Left ventricle myocardium inferior (tissue), 1 donor: Measurements from ENCODE around the gene INPP4B. TPM values are rescaled to one million over a fixed set of nuclear protein-coding genes. Genes with fewer than 3 reads are reported as not detected.

Experiments
- DNase-seq: peaks from one replicate; pipeline ENCODE4 v3.0.0-alpha.2; 2020
- H3K27ac ChIP-seq: fragments of 200-600 bp; replicated peaks from 2 replicates; pipeline ENCODE4 v1.8.0; 2021
- H3K27me3 ChIP-seq: fragments of 200-600 bp; 2 replicates; pipeline ENCODE4 v1.8.0; 2021; ENCODE audit warnings: low read depth
- H3K36me3 ChIP-seq: fragments of 200-600 bp; 2 replicates; pipeline ENCODE4 v1.8.0; 2021
- H3K4me1 ChIP-seq: fragments of 200-600 bp; 2 replicates; pipeline ENCODE4 v1.8.0; 2021
- H3K4me3 ChIP-seq: fragments of 200-600 bp; 2 replicates; pipeline ENCODE4 v1.8.0; 2021; ENCODE audit warnings: mild to moderate bottlenecking, moderate library complexity
- H3K9me3 ChIP-seq: fragments of 200-600 bp; replicated peaks from 2 replicates; pipeline ENCODE4 v1.8.0; 2021
- intact Hi-C: fragments of 100-400 bp; cut with micrococcal nuclease; formaldehyde crosslinking; loops from one replicate; pipeline ENCODE4 v1.11.0; 2022
- total RNA-seq: library from RNA; stranded (reverse); fragmentation: NEBNext Ultra II Directional; extraction: Animal tissue kit (Norgen Biotek cat#: 25700); gene quantifications from one replicate; pipeline ENCODE4 v1.2.1, GENCODE V29; 2021
- TF ChIP-seq, protein P1 (sequence below): fragments of 200-600 bp; IDR thresholded peaks from 2 replicates; pipeline ENCODE4 v1.8.0; 2021; ENCODE audit warnings: antibody characterized with exemption, mild to moderate bottlenecking, borderline replicate concordance
- donor health status: DM: no; HTN: yes; CAD: no; lungs with severe emphysema.

The INPP4B gene
- total RNA-seq, 1 donor from 2014 or later: 61.1 TPM

DNA sequence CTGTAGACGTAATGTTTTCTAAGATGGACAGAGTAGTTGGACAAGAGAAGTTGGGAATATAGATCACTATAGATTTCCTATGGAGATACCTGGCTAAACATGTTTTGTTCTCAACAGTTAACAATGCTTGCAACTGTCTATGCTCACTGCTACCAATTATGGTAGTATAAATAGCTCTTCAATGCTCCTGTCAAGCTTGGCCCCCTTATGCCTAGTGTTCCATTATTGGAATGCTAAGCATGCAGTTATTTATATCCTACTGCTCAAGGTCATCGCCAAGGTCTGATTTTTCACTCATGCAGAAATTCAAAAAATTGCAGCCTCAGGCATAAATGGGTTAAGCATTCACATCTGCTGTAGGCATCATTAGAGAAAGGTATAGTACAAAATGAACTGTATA lies 690.8 kb downstream of the INPP4B start:
- Histone ChIP-seq H3K27me3 (no peaks in the 10 kb centered on the region), H3K36me3 (no peaks in the 10 kb centered on the region), H3K4me1 (peaks cover 19% of the 10 kb centered on the region), H3K9me3 (no peaks in the 10 kb centered on the region), H3K4me3 (no peak overlapping the region), H3K27ac (peak overlapping the region; percentile 37)
- DNase-seq: no peak
- intact Hi-C loops: no loop called here
- TF ChIP-seq, protein P1, sequence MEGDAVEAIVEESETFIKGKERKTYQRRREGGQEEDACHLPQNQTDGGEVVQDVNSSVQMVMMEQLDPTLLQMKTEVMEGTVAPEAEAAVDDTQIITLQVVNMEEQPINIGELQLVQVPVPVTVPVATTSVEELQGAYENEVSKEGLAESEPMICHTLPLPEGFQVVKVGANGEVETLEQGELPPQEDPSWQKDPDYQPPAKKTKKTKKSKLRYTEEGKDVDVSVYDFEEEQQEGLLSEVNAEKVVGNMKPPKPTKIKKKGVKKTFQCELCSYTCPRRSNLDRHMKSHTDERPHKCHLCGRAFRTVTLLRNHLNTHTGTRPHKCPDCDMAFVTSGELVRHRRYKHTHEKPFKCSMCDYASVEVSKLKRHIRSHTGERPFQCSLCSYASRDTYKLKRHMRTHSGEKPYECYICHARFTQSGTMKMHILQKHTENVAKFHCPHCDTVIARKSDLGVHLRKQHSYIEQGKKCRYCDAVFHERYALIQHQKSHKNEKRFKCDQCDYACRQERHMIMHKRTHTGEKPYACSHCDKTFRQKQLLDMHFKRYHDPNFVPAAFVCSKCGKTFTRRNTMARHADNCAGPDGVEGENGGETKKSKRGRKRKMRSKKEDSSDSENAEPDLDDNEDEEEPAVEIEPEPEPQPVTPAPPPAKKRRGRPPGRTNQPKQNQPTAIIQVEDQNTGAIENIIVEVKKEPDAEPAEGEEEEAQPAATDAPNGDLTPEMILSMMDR: no peak

DNA sequence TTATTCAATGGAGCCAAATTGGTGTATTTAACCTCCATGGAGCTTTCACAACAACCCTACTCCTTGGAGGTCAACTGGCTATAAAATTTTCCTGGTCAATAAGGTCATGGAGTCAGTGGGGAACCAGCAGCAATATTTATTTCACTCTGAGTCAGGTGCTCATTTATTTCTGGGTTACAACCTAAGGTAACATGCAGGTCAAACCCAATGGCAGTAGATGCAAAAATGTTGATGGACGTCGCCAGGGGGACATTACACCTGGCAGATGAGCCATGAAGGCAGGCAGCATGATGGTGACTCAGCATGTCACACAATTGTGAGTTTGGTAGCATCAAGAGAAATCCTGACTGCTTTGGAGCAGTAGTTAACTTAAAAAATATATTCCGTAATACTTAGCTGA lies 695.6 kb downstream of the INPP4B start:
- no peaks in the 10 kb centered on the region for H3K27me3 ChIP-seq
- H3K9me3 ChIP-seq: no peaks in the 10 kb centered on the region
- H3K4me1 ChIP-seq: peaks cover 8% of the 10 kb centered on the region
- no peak overlapping the region for H3K27ac ChIP-seq
- intact Hi-C loops: no loop called here
- DNase-seq: no peak
- H3K4me3 ChIP-seq: no peak overlapping the region
- TF ChIP-seq, protein P1: no peak
- peaks cover under 1% of the 10 kb centered on the region for H3K36me3 ChIP-seq

DNA sequence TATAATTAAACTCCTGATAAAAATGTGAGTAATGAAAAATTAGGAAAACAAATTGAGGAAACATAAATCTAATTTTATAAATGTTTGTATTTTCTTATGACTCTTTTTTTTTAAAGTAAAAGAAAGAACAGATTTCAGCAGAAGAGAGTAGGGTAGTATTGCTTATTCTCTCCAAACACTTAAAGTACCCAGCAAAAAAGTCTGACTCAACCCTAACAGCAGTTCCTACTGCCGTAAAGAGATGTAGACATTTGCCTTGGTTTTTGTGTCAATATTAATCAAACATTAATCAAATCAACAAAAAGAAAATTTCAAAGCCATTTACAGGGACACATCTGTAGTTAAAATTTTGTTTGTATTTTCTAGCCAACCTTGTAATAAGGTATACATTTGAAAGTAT lies 701.3 kb downstream of the INPP4B start:
- intact Hi-C loops: no loop called here
- Histone ChIP-seq H3K27me3 (no peaks in the 10 kb centered on the region), H3K36me3 (peaks cover 6% of the 10 kb centered on the region), H3K4me1 (no peaks in the 10 kb centered on the region), H3K27ac (no peak overlapping the region), H3K9me3 (no peaks in the 10 kb centered on the region), H3K4me3 (no peak overlapping the region)
- TF ChIP-seq, protein P1: no peak
- DNase-seq: no peak

DNA sequence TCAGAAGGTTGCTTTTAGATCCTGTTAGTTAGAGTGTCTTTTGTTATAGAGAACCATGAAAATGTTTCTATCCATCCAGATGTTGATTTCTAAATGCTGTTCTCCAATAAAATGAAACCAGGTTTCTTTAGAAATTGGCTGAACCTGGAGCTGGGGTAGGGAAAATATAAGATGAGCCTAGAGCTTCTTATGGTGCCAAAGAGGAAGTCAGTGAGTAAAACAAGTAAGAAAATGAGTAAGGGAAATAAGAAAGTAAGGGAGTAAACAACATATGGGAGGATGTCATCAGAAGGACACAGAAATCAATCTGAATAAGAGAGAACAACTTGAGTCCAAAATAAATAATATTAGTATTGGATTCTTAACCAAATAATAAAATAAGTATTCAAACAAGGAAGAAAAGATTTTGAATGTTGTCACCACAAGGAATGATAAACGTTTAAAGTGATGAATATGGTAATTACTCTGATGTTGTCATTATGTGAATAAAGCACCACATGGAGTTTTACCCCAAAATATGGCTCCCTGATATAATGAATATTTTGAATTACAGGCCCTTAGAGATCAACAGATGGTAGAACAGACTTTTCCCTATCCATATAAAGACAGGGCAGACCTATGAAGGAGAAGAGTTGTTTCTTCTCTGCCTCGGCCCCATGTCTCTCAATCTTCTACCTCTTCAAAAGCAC lies 703.6 kb downstream of the INPP4B start:
- Histone ChIP-seq H3K27me3 (no peaks in the 10 kb centered on the region), H3K36me3 (peaks cover 6% of the 10 kb centered on the region), H3K9me3 (no peaks in the 10 kb centered on the region), H3K4me1 (no peaks in the 10 kb centered on the region), H3K4me3 (no peak overlapping the region), H3K27ac (no peak overlapping the region)
- intact Hi-C loops: no loop called here
- TF ChIP-seq, protein P1: no peak
- no peak for DNase-seq

DNA sequence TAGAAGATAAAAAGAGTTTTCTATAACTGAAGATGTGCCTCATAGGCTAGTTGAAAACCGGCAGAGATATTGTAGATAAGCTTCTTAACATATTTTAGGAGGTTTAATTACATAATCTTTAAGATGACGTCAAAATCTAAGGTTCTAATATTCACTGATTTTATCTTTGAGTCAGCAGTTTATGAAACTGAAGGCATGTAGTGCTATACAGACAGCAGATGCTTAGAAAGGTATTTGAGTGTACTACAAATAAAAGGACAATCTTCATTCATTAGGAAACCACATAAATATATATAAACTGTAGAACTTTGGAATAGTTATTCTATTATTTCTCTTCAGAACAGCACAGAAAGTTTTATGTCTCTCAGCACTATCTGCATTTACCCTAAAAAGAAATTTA lies 704.9 kb downstream of the INPP4B start:
- Histone ChIP-seq H3K4me3 (no peak overlapping the region), H3K27me3 (no peaks in the 10 kb centered on the region), H3K27ac (no peak overlapping the region), H3K9me3 (no peaks in the 10 kb centered on the region), H3K36me3 (peaks cover 6% of the 10 kb centered on the region), H3K4me1 (no peaks in the 10 kb centered on the region)
- TF ChIP-seq, protein P1: no peak
- intact Hi-C loops: no loop called here
- no peak for DNase-seq
